Sigmoid colon (tissue), 4 donors: ENCODE results near the gene SATB2.

ENCODE experiments used
- POLR2AphosphoS5 ChIP-seq, 4 donors: sonication (generic); formaldehyde crosslinking; IDR thresholded peaks; one replicate each; pipeline ENCODE4 v1.6.1; 2017; ENCODE audit warnings: antibody characterized with exemption in 4 of 4
- TF ChIP-seq, protein P1 (sequence below), 4 experiments: fragments of 450-650 bp in 3 of 4; fragments of 200-600 bp in 1 of 4; IDR thresholded peaks; one replicate each; pipeline ENCODE4 v1.5.1; 2016 to 2019; ENCODE audit warnings: antibody characterized with exemption in 4 of 4, mild to moderate bottlenecking in 3 of 4, moderate library complexity in 2 of 4

DNA sequence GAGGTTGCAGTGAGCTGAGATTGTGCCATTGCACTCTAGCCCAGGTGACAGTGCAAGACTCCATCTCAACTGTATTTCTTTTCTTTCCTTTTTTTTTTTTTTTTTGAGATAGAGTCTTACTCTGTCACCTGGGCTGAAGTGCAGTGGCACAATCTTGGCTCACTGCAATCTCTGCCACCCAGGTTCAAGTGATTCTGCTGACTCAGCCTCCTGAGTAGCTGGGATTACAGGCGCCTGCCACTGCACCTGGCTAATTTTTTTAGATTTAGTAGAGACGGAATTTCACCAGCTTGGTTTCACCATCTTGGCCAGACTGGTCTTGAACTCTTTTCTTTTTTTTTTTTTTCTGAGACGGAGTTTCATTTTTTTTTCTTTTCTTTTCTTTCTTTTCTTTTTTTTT is 41.3 kb upstream of the SATB2 start:
- TF ChIP-seq, protein P1, sequence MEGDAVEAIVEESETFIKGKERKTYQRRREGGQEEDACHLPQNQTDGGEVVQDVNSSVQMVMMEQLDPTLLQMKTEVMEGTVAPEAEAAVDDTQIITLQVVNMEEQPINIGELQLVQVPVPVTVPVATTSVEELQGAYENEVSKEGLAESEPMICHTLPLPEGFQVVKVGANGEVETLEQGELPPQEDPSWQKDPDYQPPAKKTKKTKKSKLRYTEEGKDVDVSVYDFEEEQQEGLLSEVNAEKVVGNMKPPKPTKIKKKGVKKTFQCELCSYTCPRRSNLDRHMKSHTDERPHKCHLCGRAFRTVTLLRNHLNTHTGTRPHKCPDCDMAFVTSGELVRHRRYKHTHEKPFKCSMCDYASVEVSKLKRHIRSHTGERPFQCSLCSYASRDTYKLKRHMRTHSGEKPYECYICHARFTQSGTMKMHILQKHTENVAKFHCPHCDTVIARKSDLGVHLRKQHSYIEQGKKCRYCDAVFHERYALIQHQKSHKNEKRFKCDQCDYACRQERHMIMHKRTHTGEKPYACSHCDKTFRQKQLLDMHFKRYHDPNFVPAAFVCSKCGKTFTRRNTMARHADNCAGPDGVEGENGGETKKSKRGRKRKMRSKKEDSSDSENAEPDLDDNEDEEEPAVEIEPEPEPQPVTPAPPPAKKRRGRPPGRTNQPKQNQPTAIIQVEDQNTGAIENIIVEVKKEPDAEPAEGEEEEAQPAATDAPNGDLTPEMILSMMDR (IDR thresholded peaks at IDR 0.05) = no peak
- TF ChIP-seq POLR2AphosphoS5 (IDR thresholded peaks at IDR 0.05) = no peak
